ENCODE measurements around the gene TLR5. TPM values are rescaled to one million over a fixed set of nuclear protein-coding genes. Genes with fewer than 3 reads are reported as not detected.

Gene TLR5
- total RNA-seq, 1 experiment from 2014 or later, result 2.5 TPM

DNA sequence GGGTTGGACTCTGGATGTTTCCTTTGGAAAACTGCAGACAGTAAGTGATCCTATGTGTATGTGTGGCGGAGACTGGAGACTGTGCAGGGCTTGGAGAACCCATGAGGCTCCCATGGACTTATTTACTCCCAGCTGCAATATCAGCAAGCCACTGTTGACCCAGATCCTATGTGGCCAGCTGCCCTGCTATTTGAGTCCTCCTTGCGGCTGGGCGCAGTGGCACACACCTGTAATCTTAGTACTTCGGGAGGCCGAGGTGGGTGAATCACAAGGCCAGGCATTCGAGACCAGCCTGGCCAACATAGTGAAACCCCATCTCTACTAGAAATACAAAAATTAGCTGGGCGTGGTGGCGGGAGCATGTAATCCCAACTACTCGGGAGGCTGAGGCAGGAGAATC lies 83.5 kb downstream of the TLR5 start:
- CTCF ChIA-PET, result no interaction called here
- no TSS peak for BruUV-seq (replicated peaks)

More for the DNA sequence above, 83.5 kb downstream of the TLR5 start:
- Histone ChIP-seq H3K27me3 (ENCODE audit: insufficient read depth, low read depth) (peaks cover 17% of the 10 kb centered on the region; the same call in 1 of the 2 replicates), H3F3A (ENCODE audit: insufficient read depth, low read depth) (no peaks in the 10 kb centered on the region; the same call in 1 of the 2 replicates), H3K36me3 (ENCODE audit: low read depth) (no peaks in the 10 kb centered on the region), H4K20me1 (ENCODE audit: insufficient read depth) (no peaks in the 10 kb centered on the region), H3K4me3 (no peak overlapping the region), H3K9me2 (ENCODE audit: insufficient read depth) (no peaks in the 10 kb centered on the region), H2AFZ (no peak overlapping the region), H3K79me2 (ENCODE audit: low read depth) (no peaks in the 10 kb centered on the region), H3K9me3 (ENCODE audit: insufficient read depth, low read depth) (no peaks in the 10 kb centered on the region), H3K4me1 (replicated peaks; ENCODE audit: insufficient read depth) (0 out of 2 replicates have a peak, but pooled peaks cover 9% of the 10 kb centered on the region), H3K27ac (no peak overlapping the region), H3K4me2 (no peak overlapping the region)
- intact Hi-C loops (cut with micrococcal nuclease; ENCODE audit: unreplicated experiment), result no loop called here
- no peak for TF ChIP-seq EZH2 (IDR thresholded peaks at IDR 0.05; ENCODE audit: low read depth)
- TF ChIP-seq, protein P1, sequence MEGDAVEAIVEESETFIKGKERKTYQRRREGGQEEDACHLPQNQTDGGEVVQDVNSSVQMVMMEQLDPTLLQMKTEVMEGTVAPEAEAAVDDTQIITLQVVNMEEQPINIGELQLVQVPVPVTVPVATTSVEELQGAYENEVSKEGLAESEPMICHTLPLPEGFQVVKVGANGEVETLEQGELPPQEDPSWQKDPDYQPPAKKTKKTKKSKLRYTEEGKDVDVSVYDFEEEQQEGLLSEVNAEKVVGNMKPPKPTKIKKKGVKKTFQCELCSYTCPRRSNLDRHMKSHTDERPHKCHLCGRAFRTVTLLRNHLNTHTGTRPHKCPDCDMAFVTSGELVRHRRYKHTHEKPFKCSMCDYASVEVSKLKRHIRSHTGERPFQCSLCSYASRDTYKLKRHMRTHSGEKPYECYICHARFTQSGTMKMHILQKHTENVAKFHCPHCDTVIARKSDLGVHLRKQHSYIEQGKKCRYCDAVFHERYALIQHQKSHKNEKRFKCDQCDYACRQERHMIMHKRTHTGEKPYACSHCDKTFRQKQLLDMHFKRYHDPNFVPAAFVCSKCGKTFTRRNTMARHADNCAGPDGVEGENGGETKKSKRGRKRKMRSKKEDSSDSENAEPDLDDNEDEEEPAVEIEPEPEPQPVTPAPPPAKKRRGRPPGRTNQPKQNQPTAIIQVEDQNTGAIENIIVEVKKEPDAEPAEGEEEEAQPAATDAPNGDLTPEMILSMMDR (conservative IDR thresholded peaks at IDR 0.05), result no peak
- POLR2A ChIA-PET (ENCODE audit: unreplicated experiment), result no interaction called here
- DNase-seq, result no peak

Other genes with a start within 250 kb of the TLR5 start
- 2.0 and 3.2 TPM in 2 replicates for gene SUSD4, start 220.9 kb upstream of the TLR5 start, total RNA-seq (2021)